Lung (tissue), 16 donors: ENCODE results near the gene LRRC8D. TPM values are rescaled to one million over a fixed set of nuclear protein-coding genes. Genes with fewer than 3 reads are reported as not detected.
"Not testable (repeated sequence)": the region's sequence is repeated elsewhere in the genome, so short reads cannot be mapped to it uniquely, and the experiment has no call there.

Source experiments
- ATAC-seq: fragments of 200-7000 bp; cut with Tn5 transposase; one replicate; pipeline ENCODE4 v1.9.1; 2020; ENCODE audit warnings: moderate number of reproducible peaks; ENCODE audit not compliant: insufficient read depth, low FRiP score
- DNase-seq, 3 donors: peaks; one replicate each; pipeline ENCODE4 v3.0.0-alpha.2; 2013 to 2017
- H3K27ac ChIP-seq, 2 donors: one replicate each; pipeline ENCODE4 v1.5.1; 2013; ENCODE audit warnings: mild to moderate bottlenecking in 2 of 2, moderate library complexity in 2 of 2, control low read depth in 1 of 2, inconsistent platforms in 1 of 2, low read depth in 1 of 2, low read length in 1 of 2
- H3K27me3 ChIP-seq, 3 donors: one replicate each; pipeline ENCODE4 v1.5.1; 2013; ENCODE audit warnings: low read length in 2 of 3; ENCODE audit not compliant: control insufficient read depth in 3 of 3, insufficient read depth in 3 of 3
- H3K36me3 ChIP-seq, 4 donors: one replicate each; pipeline ENCODE4 v1.5.1; 2013; ENCODE audit warnings: low read length in 4 of 4, mild to moderate bottlenecking in 1 of 4, moderate library complexity in 1 of 4; ENCODE audit not compliant: control insufficient read depth in 4 of 4, insufficient read depth in 4 of 4
- H3K4me1 ChIP-seq, 5 donors: one replicate each; pipeline ENCODE4 v1.5.1; 2013; ENCODE audit warnings: low read length in 5 of 5, mild to moderate bottlenecking in 2 of 5, moderate library complexity in 1 of 5; ENCODE audit not compliant: control insufficient read depth in 5 of 5, insufficient read depth in 5 of 5
- H3K4me3 ChIP-seq: one replicate; pipeline ENCODE4 v1.5.1; 2013; ENCODE audit warnings: mild to moderate bottlenecking, control low read depth, moderate library complexity
- H3K9ac ChIP-seq, 2 donors: one replicate each; pipeline ENCODE4 v1.5.1; 2013; ENCODE audit warnings: low read length in 2 of 2, control low read depth in 1 of 2; ENCODE audit not compliant: insufficient read depth in 1 of 2
- H3K9me3 ChIP-seq, 4 donors: one replicate each; pipeline ENCODE4 v1.5.1; 2013; ENCODE audit warnings: low read length in 3 of 4, mild to moderate bottlenecking in 1 of 4, moderate library complexity in 1 of 4; ENCODE audit not compliant: control insufficient read depth in 4 of 4, insufficient read depth in 3 of 4
- CTCF ChIP-seq: IDR thresholded peaks from 2 replicates; pipeline ENCODE4 v1.5.1; 2012; ENCODE audit warnings: mild to moderate bottlenecking; ENCODE audit errors: control extremely low read depth, extremely low read depth
- WGBS, 2 donors: extraction: QIAGEN DNeasy Blood & Tissue Kit; methylation state at CpG; one replicate each; pipeline ENCODE4 v1.1.7; 2013; 5-methylcytosine and 5-hydroxymethylcytosine counted together
- long read RNA-seq, 5 donors: transcript quantifications; one replicate each; lab custom pipeline, GENCODE V29; 2026
- polyA plus RNA-seq, 2 donors: library from polyadenylated mRNA; stranded (reverse); fragments of 200-250 nt; gene quantifications; one replicate each; pipeline ENCODE4 v1.2.1, GENCODE V29; 2013
- total RNA-seq, 2 donors: library from RNA; depleted of rRNA in 1 of 2; stranded (reverse); fragments of >200 nt in 1 of 2; gene quantifications; one replicate each; pipeline ENCODE4 v1.2.1, GENCODE V29; 2014 to 2021
- donor health status: control.
- donor health status: control.
- donor health status: Bipolar disorder and iron deficiency.
- donor health status: healthy.
- donor health status: DM: yes; HTN: yes; CAD: no.

LRRC8D gene
- total RNA-seq (10 to 100 TPM; 10.2 to 24.2 TPM), polyA plus RNA-seq (10 to 100 TPM in 1 of 2 donors, 1 to 10 TPM in 1; 5.1 to 12.4 TPM)
- long read RNA-seq, donor 1, transcript LRRC8D-201 (3 exons, 3,950 nt): major isoform, 6 of 10 reads
- long read RNA-seq, donor 1, partial matches to known transcripts: 0 of 10 reads
- long read RNA-seq, donor 1, other reads (novel, unspliced or antisense): 0 of 10 reads
- long read RNA-seq, donor 2, partial matches to known transcripts: 0 of 1 reads
- long read RNA-seq, donor 2, other reads (novel, unspliced or antisense): 0 of 1 reads
- long read RNA-seq, donor 3, partial matches to known transcripts: 0 of 5 reads
- long read RNA-seq, donor 3, other reads (novel, unspliced or antisense): 0 of 5 reads
- long read RNA-seq, donor 4, partial matches to known transcripts: 0 of 2 reads
- long read RNA-seq, donor 4, other reads (novel, unspliced or antisense): 0 of 2 reads
- long read RNA-seq, donor 5, partial matches to known transcripts: 25 of 31 reads
- long read RNA-seq, donor 5, other reads (novel, unspliced or antisense): 0 of 31 reads

- Histone ChIP-seq H3K4me3 (peak within 1 kb of the TSS; percentile 68), H3K4me1 (peaks cover 0 to 12% (median 4%) of the 10 kb centered on the region in 5 donors), H3K36me3 (no peaks in the 10 kb centered on the region), H3K27ac (peak within 1 kb of the TSS; percentile 83 to 85), H3K27me3 (peaks cover 0 to 16% (median 8%) of the 10 kb centered on the region in 3 donors), H3K9ac (peak within 1 kb of the TSS in 1 of 2 donors; percentile 56), H3K9me3 (no peaks in the 10 kb centered on the region)
- 0 to 1% methylated on average over 70 to 82 of the region's 82 CpGs for WGBS, 2 donors
- no peak for TF ChIP-seq CTCF
- ATAC-seq (peak; percentile 95), DNase-seq (peak; percentile 78 to 87 (median 85))
Observed at GRCh38 chr1:89820422-89821321, at the start of gene LRRC8D. LRRC8D (plus strand) TSS chr1:89821032; CDS start chr1:89933069, 112,037 bp downstream.

- Histone ChIP-seq H3K27me3 (no peaks in the 10 kb centered on the region), H3K4me3 (no peak overlapping the region), H3K27ac (no peak overlapping the region), H3K9me3 (no peaks in the 10 kb centered on the region), H3K4me1 (no peaks in the 10 kb centered on the region), H3K9ac (no peak overlapping the region), H3K36me3 (no peaks in the 10 kb centered on the region)
- 84 to 90% methylated on average over 5 of the region's 5 CpGs for WGBS, 2 donors
- no peak for TF ChIP-seq CTCF
- no peak for DNase-seq
- no peak for ATAC-seq
Observed at GRCh38 chr1:89771991-89772560, 48.8 kb upstream of the LRRC8D start.

GRCh38 chr1:89776104-89776503, 44.7 kb upstream of the LRRC8D start:
- not testable (repeated sequence) for H3K9me3 ChIP-seq, H3K9ac ChIP-seq, H3K27me3 ChIP-seq, H3K4me1 ChIP-seq, H3K36me3 ChIP-seq, H3K4me3 ChIP-seq, DNase-seq, H3K27ac ChIP-seq, ATAC-seq
- 81 to 91% methylated on average over 1 of the region's 1 CpG for WGBS, 2 donors

GRCh38 chr1:89777271-89777670, 43.6 kb upstream of the LRRC8D start:
- H3K9ac ChIP-seq, H3K36me3 ChIP-seq, DNase-seq, H3K9me3 ChIP-seq, H3K27me3 ChIP-seq, ATAC-seq, H3K27ac ChIP-seq, H3K4me1 ChIP-seq, H3K4me3 ChIP-seq: not testable (repeated sequence)
- 75 to 79% methylated on average over 2 of the region's 2 CpGs for WGBS, 2 donors
